Trophoblast cell (in vitro differentiated cells and primary cell): Measurements from ENCODE around the gene PRKAG3.

ENCODE experiments used
- DNase-seq, 2 donors: peaks; one replicate each; pipeline ENCODE4 v3.0.0-alpha.2; 2016
- H2AFZ ChIP-seq: 2 replicates; pipeline ENCODE4 v1.6.1; 2013; ENCODE audit warnings: low read length, moderate library complexity, mild to moderate bottlenecking; ENCODE audit not compliant: insufficient read depth, poor library complexity
- H2AK5ac ChIP-seq: 2 replicates; pipeline ENCODE4 v1.6.1; 2013; ENCODE audit warnings: mild to moderate bottlenecking, low read length
- H2BK120ac ChIP-seq: 2 replicates; pipeline ENCODE4 v1.6.1; 2013; ENCODE audit warnings: low read length, mild to moderate bottlenecking, moderate library complexity; ENCODE audit not compliant: insufficient read depth, poor library complexity
- H2BK12ac ChIP-seq: 2 replicates; pipeline ENCODE4 v1.6.1; 2013; ENCODE audit warnings: mild to moderate bottlenecking, low read length, moderate library complexity
- H2BK5ac ChIP-seq: 2 replicates; pipeline ENCODE4 v1.6.1; 2013; ENCODE audit warnings: low read length, low read depth, moderate library complexity, mild to moderate bottlenecking; ENCODE audit not compliant: poor library complexity
- H3K14ac ChIP-seq: 2 replicates; pipeline ENCODE4 v1.6.1; 2013; ENCODE audit warnings: mild to moderate bottlenecking, low read length
- H3K18ac ChIP-seq: 2 replicates; pipeline ENCODE4 v1.6.1; 2013; ENCODE audit warnings: mild to moderate bottlenecking, low read length
- H3K23ac ChIP-seq: 2 replicates; pipeline ENCODE4 v1.6.1; 2013; ENCODE audit warnings: low read length
- H3K27ac ChIP-seq: 2 replicates; pipeline ENCODE4 v1.5.1; 2013; ENCODE audit warnings: low read depth, mild to moderate bottlenecking, inconsistent platforms, low read length, moderate library complexity
- H3K27me3 ChIP-seq: 2 replicates; pipeline ENCODE4 v1.6.1; 2013; ENCODE audit warnings: inconsistent platforms, mild to moderate bottlenecking, low read length, moderate library complexity; ENCODE audit not compliant: insufficient read depth
- H3K36me3 ChIP-seq, 2 experiments: 1 replicate in 1 of 2; 2 replicates in 1 of 2; pipeline ENCODE4 v1.6.1; 2013; ENCODE audit warnings: low read length in 2 of 2, mild to moderate bottlenecking in 2 of 2, moderate library complexity in 1 of 2; ENCODE audit not compliant: insufficient read depth in 2 of 2, control insufficient read depth in 1 of 2
- H3K4ac ChIP-seq: 2 replicates; pipeline ENCODE4 v1.6.1; 2013; ENCODE audit warnings: low read depth, mild to moderate bottlenecking, low read length, moderate library complexity
- H3K4me1 ChIP-seq, 2 experiments: 1 replicate in 1 of 2; 2 replicates in 1 of 2; pipeline ENCODE4 v1.6.1; 2013; ENCODE audit warnings: low read length in 2 of 2, mild to moderate bottlenecking in 2 of 2, moderate library complexity in 1 of 2; ENCODE audit not compliant: insufficient read depth in 2 of 2, control insufficient read depth in 1 of 2
- H3K4me2 ChIP-seq: 2 replicates; pipeline ENCODE4 v1.6.1; 2013; ENCODE audit warnings: inconsistent platforms, mild to moderate bottlenecking, low read length, moderate library complexity
- H3K4me3 ChIP-seq: 2 replicates; pipeline ENCODE4 v1.5.1; 2013; ENCODE audit warnings: mild to moderate bottlenecking, low read depth, low read length, inconsistent platforms
- H3K79me1 ChIP-seq: one replicate; pipeline ENCODE4 v1.6.1; 2013; ENCODE audit warnings: low read length
- H3K79me2 ChIP-seq: 2 replicates; pipeline ENCODE4 v1.6.1; 2013; ENCODE audit warnings: low read length, mild to moderate bottlenecking; ENCODE audit not compliant: control insufficient read depth, insufficient read depth, poor library complexity
- H3K9ac ChIP-seq: 2 replicates; pipeline ENCODE4 v1.6.1; 2013; ENCODE audit warnings: mild to moderate bottlenecking, low read length
- H3K9me3 ChIP-seq: 2 replicates; pipeline ENCODE4 v1.6.1; 2013; ENCODE audit warnings: low read depth, mild to moderate bottlenecking, control low read depth, inconsistent platforms, low read length; ENCODE audit not compliant: insufficient read depth
- H4K12ac ChIP-seq: 2 replicates; pipeline ENCODE4 v1.6.1; 2013; ENCODE audit warnings: low read depth, mild to moderate bottlenecking, low read length, moderate library complexity
- H4K8ac ChIP-seq: 2 replicates; pipeline ENCODE4 v1.6.1; 2013; ENCODE audit warnings: low read depth, mild to moderate bottlenecking, low read length, moderate library complexity
- H4K91ac ChIP-seq: one replicate; pipeline ENCODE4 v1.6.1; 2013; ENCODE audit warnings: low read depth, mild to moderate bottlenecking, low read length, moderate library complexity
- WGBS: extraction: QIAGEN DNeasy Blood & Tissue Kit; methylation state at CpG from one replicate; pipeline ENCODE4 v1.1.7; 2013; ENCODE audit warnings: missing lambda C conversion rate; ENCODE audit not compliant: insufficient read length, insufficient coverage; ENCODE audit errors: extremely low coverage; 5-methylcytosine and 5-hydroxymethylcytosine counted together

Gene PRKAG3

GRCh38 chr2:218809515-218809914 lies 22.1 kb downstream of the PRKAG3 start:
- Histone ChIP-seq H2AK5ac (no peak overlapping the region), H3K9ac (no peak overlapping the region), H2BK120ac (no peak overlapping the region), H3K4me1 (peaks cover 0 to 3% of the 10 kb centered on the region in 2 experiments), H2BK5ac (no peak overlapping the region), H3K4me3 (no peak overlapping the region), H3K36me3 (no peaks in the 10 kb centered on the region), H3K27me3 (no peaks in the 10 kb centered on the region), H3K27ac (no peak overlapping the region), H3K4me2 (no peak overlapping the region), H3K14ac (no peak overlapping the region), H3K9me3 (no peaks in the 10 kb centered on the region), H3K79me1 (no peaks in the 10 kb centered on the region), H2AFZ (no peak overlapping the region), H4K91ac (no peak overlapping the region), H3K23ac (no peak overlapping the region), H4K8ac (no peak overlapping the region), H3K4ac (no peak overlapping the region), H2BK12ac (no peak overlapping the region), H4K12ac (no peak overlapping the region), H3K79me2 (no peaks in the 10 kb centered on the region), H3K18ac (no peak overlapping the region)
- no CpG with 5 or more reads among the region's 12 CpGs for WGBS
- DNase-seq, result no peak

GRCh38 chr2:218807626-218808025 lies 24.0 kb downstream of the PRKAG3 start:
- WGBS, result no CpG with 5 or more reads among the region's 4 CpGs
- Histone ChIP-seq H3K36me3 (no peaks in the 10 kb centered on the region), H3K4ac (no peak overlapping the region), H3K27ac (no peak overlapping the region), H3K14ac (no peak overlapping the region), H3K27me3 (no peaks in the 10 kb centered on the region), H3K23ac (no peak overlapping the region), H2BK5ac (no peak overlapping the region), H4K91ac (no peak overlapping the region), H3K4me2 (no peak overlapping the region), H3K79me2 (no peaks in the 10 kb centered on the region), H3K9me3 (no peaks in the 10 kb centered on the region), H3K4me1 (peaks cover 0 to 3% of the 10 kb centered on the region in 2 experiments), H2AFZ (no peak overlapping the region), H4K8ac (no peak overlapping the region), H2BK120ac (no peak overlapping the region), H3K18ac (no peak overlapping the region), H4K12ac (no peak overlapping the region), H3K9ac (no peak overlapping the region), H2BK12ac (no peak overlapping the region), H3K79me1 (no peaks in the 10 kb centered on the region), H3K4me3 (no peak overlapping the region), H2AK5ac (no peak overlapping the region)
- no peak for DNase-seq

GRCh38 chr2:218806346-218806978 lies 25.1 kb downstream of the PRKAG3 start:
- Histone ChIP-seq H3K79me2 (no peaks in the 10 kb centered on the region), H4K91ac (no peak overlapping the region)

GRCh38 chr2:218805627-218806026 lies 26.0 kb downstream of the PRKAG3 start:
- Histone ChIP-seq H3K4me2 (no peak overlapping the region), H3K14ac (no peak overlapping the region), H3K4me1 (peaks cover 0 to 3% of the 10 kb centered on the region in 2 experiments), H2BK5ac (no peak overlapping the region), H4K8ac (no peak overlapping the region), H3K4me3 (no peak overlapping the region), H3K79me2 (no peaks in the 10 kb centered on the region), H2AFZ (no peak overlapping the region), H3K9me3 (no peaks in the 10 kb centered on the region), H3K27me3 (no peaks in the 10 kb centered on the region), H2AK5ac (no peak overlapping the region), H2BK12ac (no peak overlapping the region), H2BK120ac (no peak overlapping the region), H3K18ac (no peak overlapping the region), H3K36me3 (no peaks in the 10 kb centered on the region), H3K9ac (no peak overlapping the region), H3K23ac (no peak overlapping the region), H3K27ac (no peak overlapping the region), H4K91ac (no peak overlapping the region), H4K12ac (no peak overlapping the region), H3K79me1 (no peaks in the 10 kb centered on the region), H3K4ac (no peak overlapping the region)
- DNase-seq, result no peak
- WGBS, result no CpG with 5 or more reads among the region's 3 CpGs

More at GRCh38 chr2:218806346-218806978, 25.1 kb downstream of the PRKAG3 start:
- H3K14ac ChIP-seq, result no peak overlapping the region
- no peak overlapping the region for H3K4me2 ChIP-seq
- no peak overlapping the region for H3K4ac ChIP-seq
- WGBS, result no CpG with 5 or more reads among the region's 10 CpGs
- H2AFZ ChIP-seq, result peak overlapping the region; percentile 25
- no peak overlapping the region for H2BK120ac ChIP-seq
- H3K9me3 ChIP-seq, result no peaks in the 10 kb centered on the region
- H3K27me3 ChIP-seq, result no peaks in the 10 kb centered on the region
- H3K79me1 ChIP-seq, result no peaks in the 10 kb centered on the region
- DNase-seq, result peak; percentile 13 to 77
- H3K36me3 ChIP-seq, result no peaks in the 10 kb centered on the region
- no peak overlapping the region for H2AK5ac ChIP-seq
- H3K27ac ChIP-seq, result no peak overlapping the region
- H3K9ac ChIP-seq, result no peak overlapping the region
- H3K18ac ChIP-seq, result no peak overlapping the region
- no peak overlapping the region for H2BK12ac ChIP-seq
- H3K4me1 ChIP-seq, result peaks cover 0 to 3% of the 10 kb centered on the region in 2 experiments
- H3K4me3 ChIP-seq, result no peak overlapping the region
- H4K8ac ChIP-seq, result no peak overlapping the region
- no peak overlapping the region for H2BK5ac ChIP-seq
- no peak overlapping the region for H3K23ac ChIP-seq
- no peak overlapping the region for H4K12ac ChIP-seq
